Ovary (tissue), 9 donors: ENCODE data around the gene ROBO3. TPM values are rescaled to one million over a fixed set of nuclear protein-coding genes. Genes with fewer than 3 reads are reported as not detected.

Source experiments
- DNase-seq, 5 donors: peaks; one replicate each; pipeline ENCODE4 v3.0.0-alpha.2; 2019 to 2020
- H3K27ac ChIP-seq, 2 donors: fragments of 200-600 bp; one replicate each; pipeline versions ENCODE4 v1.5.1 to v1.8.0; 2019 to 2022
- H3K27me3 ChIP-seq: fragments of 200-600 bp; one replicate; pipeline ENCODE4 v1.8.0; 2022
- H3K36me3 ChIP-seq: fragments of 200-600 bp; sonication (generic); one replicate; pipeline ENCODE4 v1.5.1; 2019
- H3K4me1 ChIP-seq: one replicate; pipeline ENCODE4 v1.8.1; 2013; ENCODE audit warnings: mild to moderate bottlenecking, moderate library complexity; ENCODE audit not compliant: insufficient read depth
- H3K4me3 ChIP-seq: fragments of 200-600 bp; sonication (generic); one replicate; pipeline ENCODE4 v1.5.1; 2017
- H3K9me3 ChIP-seq, 2 donors: fragments of 200-600 bp in 1 of 2; sonication (generic) in 1 of 2; one replicate each; pipeline versions ENCODE4 v1.5.1 to v1.8.1; 2013 to 2019; ENCODE audit warnings: mild to moderate bottlenecking in 1 of 2, moderate library complexity in 1 of 2
- CTCF ChIP-seq, 3 donors: fragments of 450-650 bp in 2 of 3; fragments of 200-600 bp in 1 of 3; IDR thresholded peaks; one replicate each; pipeline versions ENCODE4 v1.5.1 to v1.8.0; 2016 to 2022; ENCODE audit warnings: antibody characterized with exemption in 3 of 3, mild to moderate bottlenecking in 1 of 3
- EP300 ChIP-seq: sonication (generic); formaldehyde crosslinking; IDR thresholded peaks from one replicate; pipeline ENCODE4 v1.6.1; 2017; ENCODE audit warnings: antibody characterized with exemption
- POLR2A ChIP-seq: fragments of 450-650 bp; IDR thresholded peaks from one replicate; pipeline ENCODE4 v1.6.1; 2017; ENCODE audit warnings: antibody characterized with exemption, mild to moderate bottlenecking, moderate library complexity
- WGBS, 3 donors: extraction: QIAGEN DNeasy Blood & Tissue Kit in 1 of 3; methylation state at CpG; one replicate each; pipeline versions ENCODE4 v1.1.5 to v1.1.7; 2013 to 2017; 5-methylcytosine and 5-hydroxymethylcytosine counted together
- intact Hi-C, 4 donors: fragments of 100-400 bp; cut with DNase I; formaldehyde crosslinking; loops; one replicate each; pipeline versions ENCODE4 v1.11.0 to v1.15.1; 2022 to 2023
- polyA plus RNA-seq, 2 donors: library from polyadenylated mRNA; stranded (reverse); fragments of 200-250 nt in 1 of 2; fragments of 350-450 nt in 1 of 2; fragmentation: Illumina TruSeq in 1 of 2; extraction: RNeasy Lipid Tissue Mini Kit (QIAGEN cat#74804) in 1 of 2; gene quantifications; one replicate each; pipeline ENCODE4 v1.2.3, GENCODE V29; 2013 to 2014
- total RNA-seq, 7 donors: library from RNA; depleted of rRNA in 2 of 7; stranded (reverse); fragments of >200 nt in 2 of 7; fragmentation: NEBNext Ultra II Directional in 3 of 7; extraction: Animal tissue kit (Norgen Biotek cat#: 25700) in 3 of 7; gene quantifications; one replicate each; pipeline versions ENCODE4 v1.1.0 to v1.2.4, GENCODE V29; 2016 to 2023
- donor health status: DM: no; HTN: no; CAD: no; lungs with moderate emphysema.
- donor health status: DM: no; HTN: no; CAD: no.
- donor health status: Bipolar disorder and iron deficiency.
- donor health status: DM: yes; HTN: yes; CAD: no.
- donor health status: DM: no; HTN: no; CAD: no.
- donor health status: DM: yes; HTN: yes; CAD: no.

ROBO3 gene
- total and polyA plus RNA-seq, 9 donors, result 15.2 to 90.4 (median 56.7) TPM

- peak in 2 of 5 donors; percentile 36 to 58 for DNase-seq
- Histone ChIP-seq H3K36me3 (no peaks in the 10 kb centered on the region), H3K4me3 (no peak overlapping the region), H3K4me1 (peaks cover 9% of the 10 kb centered on the region), H3K27ac (no peak overlapping the region), H3K27me3 (peaks cover 4% of the 10 kb centered on the region), H3K9me3 (no peaks in the 10 kb centered on the region)
- WGBS, 3 donors, result 1 to 2% (median 1%) methylated on average over 60 to 62 of the region's 62 CpGs
- intact Hi-C loops, result no loop called here
- TF ChIP-seq CTCF (IDR thresholded peaks at IDR 0.05), result peak; percentile 33 to 47 (median 40)
- no peak for TF ChIP-seq EP300
Observed at GRCh38 chr11:124865902-124866851, 945 bp downstream of the ROBO3 start.

- H3K36me3 ChIP-seq, result no peaks in the 10 kb centered on the region
- 2 to 4% (median 3%) methylated on average over 8 of the region's 8 CpGs for WGBS, 3 donors
- peak in 1 of 5 donors; percentile 23 for DNase-seq
- H3K27me3 ChIP-seq, result peaks cover 4% of the 10 kb centered on the region
- no peaks in the 10 kb centered on the region for H3K9me3 ChIP-seq
- no peak overlapping the region for H3K4me3 ChIP-seq
- intact Hi-C loops, result no loop called here
- H3K27ac ChIP-seq, result no peak overlapping the region
- TF ChIP-seq POLR2A, result no peak
- TF ChIP-seq CTCF (IDR thresholded peaks at IDR 0.05), result no peak
- no peak for TF ChIP-seq EP300
- peaks cover 9% of the 10 kb centered on the region for H3K4me1 ChIP-seq
Observed at GRCh38 chr11:124867700-124868099, 2.5 kb downstream of the ROBO3 start.

GRCh38 chr11:124868331-124869274, 3.4 kb downstream of the ROBO3 start:
- intact Hi-C loops, result no loop called here
- WGBS, 3 donors, result 4 to 7% (median 7%) methylated on average over 48 to 63 of the region's 63 CpGs
- no peaks in the 10 kb centered on the region for H3K36me3 ChIP-seq
- no peak overlapping the region for H3K27ac ChIP-seq
- H3K4me3 ChIP-seq, result no peak overlapping the region
- peaks cover 4% of the 10 kb centered on the region for H3K27me3 ChIP-seq
- TF ChIP-seq EP300, result no peak
- no peak for TF ChIP-seq POLR2A
- no peak for TF ChIP-seq CTCF (IDR thresholded peaks at IDR 0.05)
- H3K9me3 ChIP-seq, result no peaks in the 10 kb centered on the region
- peaks cover 9% of the 10 kb centered on the region for H3K4me1 ChIP-seq
- DNase-seq, result peak in 1 of 5 donors; percentile 10

GRCh38 chr11:124869331-124869730, 4.1 kb downstream of the ROBO3 start:
- DNase-seq, result peak in 1 of 5 donors; percentile 9
- peaks cover 4% of the 10 kb centered on the region for H3K27me3 ChIP-seq
- no peak overlapping the region for H3K27ac ChIP-seq
- peaks cover 9% of the 10 kb centered on the region for H3K4me1 ChIP-seq
- H3K4me3 ChIP-seq, result no peak overlapping the region
- intact Hi-C loops, result no loop called here
- no peaks in the 10 kb centered on the region for H3K9me3 ChIP-seq
- H3K36me3 ChIP-seq, result no peaks in the 10 kb centered on the region
- WGBS, 3 donors, result 4 to 5% (median 4%) methylated on average over 16 of the region's 16 CpGs
- TF ChIP-seq CTCF (IDR thresholded peaks at IDR 0.05), result no peak
